ENCODE results near the gene CFH. TPM values are rescaled to one million over a fixed set of nuclear protein-coding genes. Genes with fewer than 3 reads are reported as not detected.
"Not testable (repeated sequence)": the region's sequence is repeated elsewhere in the genome, so short reads cannot be mapped to it uniquely, and the experiment has no call there.

The CFH gene
- total RNA-seq, 1 donor from 2014 or later, result not detected

DNA sequence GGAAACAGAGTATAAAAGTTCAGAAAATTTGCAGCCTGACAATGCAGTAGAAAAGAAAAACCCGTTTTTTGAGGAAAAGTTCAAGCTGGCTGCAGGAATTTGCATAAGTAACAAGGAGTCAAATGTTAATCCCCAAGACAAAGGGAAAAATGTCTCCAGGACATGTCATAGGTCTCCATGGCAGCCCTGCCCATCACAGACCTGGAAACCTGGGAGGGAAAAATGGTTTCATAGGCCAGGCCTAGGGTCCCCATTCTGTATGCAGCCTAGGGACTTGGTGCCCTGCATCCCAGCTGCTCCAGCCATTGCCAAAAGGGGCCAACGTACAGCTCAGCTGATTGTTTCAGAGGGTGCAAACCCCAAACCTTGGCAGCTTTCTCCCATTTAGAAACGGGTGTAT, 40.0 kb upstream of the CFH start:
- TF ChIP-seq, protein P1, sequence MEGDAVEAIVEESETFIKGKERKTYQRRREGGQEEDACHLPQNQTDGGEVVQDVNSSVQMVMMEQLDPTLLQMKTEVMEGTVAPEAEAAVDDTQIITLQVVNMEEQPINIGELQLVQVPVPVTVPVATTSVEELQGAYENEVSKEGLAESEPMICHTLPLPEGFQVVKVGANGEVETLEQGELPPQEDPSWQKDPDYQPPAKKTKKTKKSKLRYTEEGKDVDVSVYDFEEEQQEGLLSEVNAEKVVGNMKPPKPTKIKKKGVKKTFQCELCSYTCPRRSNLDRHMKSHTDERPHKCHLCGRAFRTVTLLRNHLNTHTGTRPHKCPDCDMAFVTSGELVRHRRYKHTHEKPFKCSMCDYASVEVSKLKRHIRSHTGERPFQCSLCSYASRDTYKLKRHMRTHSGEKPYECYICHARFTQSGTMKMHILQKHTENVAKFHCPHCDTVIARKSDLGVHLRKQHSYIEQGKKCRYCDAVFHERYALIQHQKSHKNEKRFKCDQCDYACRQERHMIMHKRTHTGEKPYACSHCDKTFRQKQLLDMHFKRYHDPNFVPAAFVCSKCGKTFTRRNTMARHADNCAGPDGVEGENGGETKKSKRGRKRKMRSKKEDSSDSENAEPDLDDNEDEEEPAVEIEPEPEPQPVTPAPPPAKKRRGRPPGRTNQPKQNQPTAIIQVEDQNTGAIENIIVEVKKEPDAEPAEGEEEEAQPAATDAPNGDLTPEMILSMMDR (conservative IDR thresholded peaks at IDR 0.05), result no peak
- H3K9me3 Mint-ChIP-seq, result no peaks in the 10 kb centered on the region
- H3K27me3 Mint-ChIP-seq (ENCODE audit: low read depth), result no peaks in the 10 kb centered on the region
- peaks cover 14% of the 10 kb centered on the region for H3K4me1 Mint-ChIP-seq
- DNase-seq (ENCODE audit: low read depth, low spot score), result no peak
- H3K27ac Mint-ChIP-seq (ENCODE audit: unreplicated experiment), result no peak overlapping the region
- no peaks in the 10 kb centered on the region for H3K36me3 Mint-ChIP-seq (ENCODE audit: low read depth)
- no peak overlapping the region for H3K4me3 Mint-ChIP-seq

GRCh38 chr1:196619721-196620120, 32.1 kb upstream of the CFH start:
- Mint-ChIP-seq H3K36me3 (ENCODE audit: low read depth) (no peaks in the 10 kb centered on the region), H3K27ac (ENCODE audit: unreplicated experiment) (no peak overlapping the region), H3K4me1 (no peaks in the 10 kb centered on the region), H3K4me3 (no peak overlapping the region), H3K27me3 (ENCODE audit: low read depth) (no peaks in the 10 kb centered on the region), H3K9me3 (no peaks in the 10 kb centered on the region)
- DNase-seq (ENCODE audit: low read depth, low spot score), result no peak
- TF ChIP-seq, protein P1 (conservative IDR thresholded peaks at IDR 0.05), result no peak

DNA sequence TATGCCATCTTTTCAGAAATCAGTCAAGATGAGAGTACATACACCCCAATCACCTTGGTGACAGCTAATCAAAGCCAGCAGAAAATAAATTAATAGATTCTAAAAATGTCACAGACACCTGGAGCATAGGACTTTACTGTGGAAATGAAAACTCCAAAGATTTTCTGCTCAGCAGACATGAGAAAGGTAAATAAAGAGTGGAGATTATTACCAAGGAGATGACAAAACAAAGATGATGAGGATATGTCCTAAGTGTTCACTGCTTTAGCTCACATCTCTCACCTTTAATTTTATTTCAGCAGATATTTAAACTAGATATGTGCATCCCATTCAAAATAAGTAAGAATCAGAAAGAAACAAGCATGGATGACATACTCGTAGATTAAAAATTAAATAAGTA, 28.8 kb upstream of the CFH start:
- no peaks in the 10 kb centered on the region for H3K9me3 Mint-ChIP-seq
- TF ChIP-seq, protein P1 (conservative IDR thresholded peaks at IDR 0.05), result no peak
- H3K27me3 Mint-ChIP-seq (ENCODE audit: low read depth), result no peaks in the 10 kb centered on the region
- H3K36me3 Mint-ChIP-seq (ENCODE audit: low read depth), result peaks cover under 1% of the 10 kb centered on the region
- H3K4me1 Mint-ChIP-seq, result no peaks in the 10 kb centered on the region
- no peak for DNase-seq (ENCODE audit: low read depth, low spot score)
- no peak overlapping the region for H3K27ac Mint-ChIP-seq (ENCODE audit: unreplicated experiment)
- H3K4me3 Mint-ChIP-seq, result no peak overlapping the region

DNA sequence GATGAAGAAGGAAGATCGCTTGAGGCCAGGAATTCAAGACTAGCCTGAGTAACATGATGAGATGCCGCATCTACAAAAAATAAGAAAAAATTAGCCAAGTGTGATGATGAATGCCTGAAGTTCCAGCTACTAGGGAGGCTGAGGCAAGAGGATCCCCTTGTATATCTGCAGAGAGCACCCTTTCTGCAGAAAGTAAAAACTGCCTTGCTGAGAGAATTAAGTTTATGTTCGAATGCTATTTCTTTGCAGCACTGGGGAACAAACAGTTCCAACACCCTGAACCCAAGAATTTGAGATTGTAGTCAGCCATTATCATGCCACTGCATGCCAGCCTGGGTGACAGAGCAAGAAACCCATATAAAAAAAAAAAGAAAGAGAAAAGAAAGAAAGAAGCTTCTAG, 23.0 kb upstream of the CFH start:
- H3K27ac Mint-ChIP-seq (ENCODE audit: unreplicated experiment), result no peak overlapping the region
- DNase-seq (ENCODE audit: low read depth, low spot score), result no peak
- H3K9me3 Mint-ChIP-seq, result peaks cover 13% of the 10 kb centered on the region
- H3K36me3 Mint-ChIP-seq (ENCODE audit: low read depth), result peaks cover 6% of the 10 kb centered on the region
- no peaks in the 10 kb centered on the region for H3K4me1 Mint-ChIP-seq
- TF ChIP-seq, protein P1 (conservative IDR thresholded peaks at IDR 0.05), result no peak
- no peaks in the 10 kb centered on the region for H3K27me3 Mint-ChIP-seq (ENCODE audit: low read depth)
- H3K4me3 Mint-ChIP-seq, result no peak overlapping the region

- Mint-ChIP-seq H3K4me3 (no peak overlapping the region), H3K4me1 (no peaks in the 10 kb centered on the region), H3K27me3 (ENCODE audit: low read depth) (no peaks in the 10 kb centered on the region), H3K9me3 (peaks cover 5% of the 10 kb centered on the region), H3K27ac (ENCODE audit: unreplicated experiment) (no peak overlapping the region), H3K36me3 (ENCODE audit: low read depth) (no peaks in the 10 kb centered on the region)
- TF ChIP-seq, protein P1 (conservative IDR thresholded peaks at IDR 0.05), result no peak
- no peak for DNase-seq (ENCODE audit: low read depth, low spot score)
Measured at GRCh38 chr1:196637606-196638005, 14.2 kb upstream of the CFH start.

GRCh38 chr1:196638466-196638865, 13.4 kb upstream of the CFH start:
- H3K27ac Mint-ChIP-seq (ENCODE audit: unreplicated experiment), result no peak overlapping the region
- no peaks in the 10 kb centered on the region for H3K27me3 Mint-ChIP-seq (ENCODE audit: low read depth)
- TF ChIP-seq, protein P1 (conservative IDR thresholded peaks at IDR 0.05), result no peak
- H3K4me1 Mint-ChIP-seq, result no peaks in the 10 kb centered on the region
- peaks cover 2% of the 10 kb centered on the region for H3K9me3 Mint-ChIP-seq
- DNase-seq (ENCODE audit: low read depth, low spot score), result no peak
- H3K4me3 Mint-ChIP-seq, result no peak overlapping the region
- no peaks in the 10 kb centered on the region for H3K36me3 Mint-ChIP-seq (ENCODE audit: low read depth)

DNA sequence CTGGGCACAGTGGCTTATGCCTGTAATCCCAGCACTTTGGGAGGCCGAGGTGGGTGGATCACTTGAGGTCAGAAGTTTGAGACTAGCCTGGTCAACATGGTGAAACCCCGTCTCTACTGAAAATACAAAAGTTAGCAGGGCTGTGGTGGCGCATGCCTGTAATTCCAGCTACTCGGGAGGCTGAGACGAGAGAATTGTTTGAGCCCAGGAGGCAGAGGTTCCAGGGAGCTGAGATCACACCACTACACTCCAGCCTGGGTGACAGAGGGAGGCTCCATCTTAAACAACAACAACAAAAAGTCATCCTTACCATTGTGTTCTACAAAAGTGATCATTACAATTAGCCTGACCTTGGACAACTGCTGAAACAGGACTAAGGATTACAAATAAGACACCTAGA, 12.6 kb upstream of the CFH start:
- H3K36me3 Mint-ChIP-seq (ENCODE audit: low read depth); H3K4me1 Mint-ChIP-seq; H3K4me3 Mint-ChIP-seq; H3K27ac Mint-ChIP-seq (ENCODE audit: unreplicated experiment); H3K27me3 Mint-ChIP-seq (ENCODE audit: low read depth); H3K9me3 Mint-ChIP-seq; DNase-seq (ENCODE audit: low read depth, low spot score): not testable (repeated sequence)
